Retinal pigment epithelial cell (primary cell): ENCODE results near the gene RASSF5.

Experiments
- DNase-seq: peaks from one replicate; pipeline ENCODE4 v3.0.0-alpha.2; 2010; ENCODE audit warnings: low read depth
- H3K4me3 ChIP-seq: 2 replicates; pipeline ENCODE4 v1.5.1; 2011; ENCODE audit warnings: mild to moderate bottlenecking, low read length, control low read depth, moderate library complexity
- CTCF ChIP-seq: conservative IDR thresholded peaks from 2 replicates; pipeline ENCODE4 v1.5.1; 2011; ENCODE audit warnings: low read depth, low read length, control low read depth, inconsistent platforms

The RASSF5 gene

GRCh38 chr1:206628916-206629315 is 121.6 kb downstream of the RASSF5 start:
- no peak for TF ChIP-seq CTCF
- no peak for DNase-seq
- H3K4me3 ChIP-seq = no peak overlapping the region

- peak; percentile 51 for DNase-seq
- no peak overlapping the region for H3K4me3 ChIP-seq
- TF ChIP-seq CTCF = peak; percentile 67
These were observed 123.8 kb downstream of the RASSF5 start for GRCh38 chr1:206631085-206631509.

- TF ChIP-seq CTCF = no peak
- peak; percentile 78 for DNase-seq
- no peak overlapping the region for H3K4me3 ChIP-seq
These were observed 126.4 kb downstream of the RASSF5 start for GRCh38 chr1:206633708-206634121.

GRCh38 chr1:206634365-206635079 is 127.2 kb downstream of the RASSF5 start:
- DNase-seq = peak; percentile 38
- peak overlapping the region; percentile 86 for H3K4me3 ChIP-seq
- peak; percentile 87 for TF ChIP-seq CTCF

GRCh38 chr1:206635080-206635977 is 128.0 kb downstream of the RASSF5 start, which contains the start of gene DYRK3:
Gene DYRK3 (plus strand): TSS chr1:206635536. CDS start chr1:206635704, 168 bp downstream.
- peak within 1 kb of the TSS; percentile 86 for H3K4me3 ChIP-seq
- no peak for TF ChIP-seq CTCF
- DNase-seq = peak; percentile 74

GRCh38 chr1:206635978-206636345 is 128.6 kb downstream of the RASSF5 start:
- H3K4me3 ChIP-seq = peak overlapping the region; percentile 86
- DNase-seq = no peak
- no peak for TF ChIP-seq CTCF
